Keratinocyte (primary cell): ENCODE measurements around the gene MAGEA4. TPM values are rescaled to one million over a fixed set of nuclear protein-coding genes. Genes with fewer than 3 reads are reported as not detected.

Experiments used
- DNase-seq: peaks from one replicate; pipeline ENCODE4 v3.0.0-alpha.2; 2011; ENCODE audit warnings: low read depth, missing footprints, low spot score
- FAIRE-seq: peaks from 2 replicates; lab custom pipeline; 2011; peaks lifted over from hg19 to GRCh38; lab: Jason Lieb, UNC
- H2AFZ ChIP-seq: 2 replicates; pipeline ENCODE4 v1.6.0; 2012; ENCODE audit warnings: low read length, control low read depth, inconsistent platforms; ENCODE audit not compliant: control insufficient read depth
- H3K27ac ChIP-seq: 2 replicates; pipeline ENCODE4 v1.5.1; 2011; ENCODE audit warnings: low read length; ENCODE audit not compliant: control insufficient read depth, insufficient read depth
- H3K27me3 ChIP-seq: 3 replicates; pipeline ENCODE4 v1.6.0; 2011; ENCODE audit warnings: low read length; ENCODE audit not compliant: control insufficient read depth, insufficient read depth; ENCODE audit errors: extremely low read depth
- H3K36me3 ChIP-seq, 2 experiments: 2 replicates in 1 of 2; 3 replicates in 1 of 2; pipeline ENCODE4 v1.5.1; 2011; ENCODE audit warnings: low read length in 2 of 2, mild to moderate bottlenecking in 1 of 2; ENCODE audit not compliant: control insufficient read depth in 2 of 2, insufficient read depth in 2 of 2; ENCODE audit errors: extremely low read depth in 1 of 2
- H3K4me1 ChIP-seq: 3 replicates; pipeline ENCODE4 v1.5.1; 2011; ENCODE audit warnings: low read length; ENCODE audit not compliant: control insufficient read depth, insufficient read depth; ENCODE audit errors: extremely low read depth
- H3K4me2 ChIP-seq: 3 replicates; pipeline ENCODE4 v1.6.0; 2011; ENCODE audit warnings: low read depth, low read length; ENCODE audit not compliant: control insufficient read depth, insufficient read depth; ENCODE audit errors: extremely low read depth
- H3K4me3 ChIP-seq, 3 experiments: fragments of 200-600 bp in 1 of 3; sonication (generic) in 1 of 3; 2 replicates in 2 of 3; 3 replicates in 1 of 3; pipeline ENCODE4 v1.5.1; 2011 to 2016; ENCODE audit warnings: low read length in 3 of 3, mild to moderate bottlenecking in 3 of 3, control low read depth in 2 of 3, inconsistent platforms in 1 of 3, low read depth in 1 of 3, mixed read lengths in 1 of 3, mixed run types in 1 of 3, moderate library complexity in 1 of 3; ENCODE audit not compliant: control insufficient read depth in 2 of 3, insufficient read depth in 2 of 3; ENCODE audit errors: extremely low read depth in 1 of 3
- H3K79me2 ChIP-seq: 2 replicates; pipeline ENCODE4 v1.6.0; 2012; ENCODE audit warnings: low read length; ENCODE audit not compliant: control insufficient read depth, insufficient read depth
- H3K9ac ChIP-seq: 3 replicates; pipeline ENCODE4 v1.6.0; 2011; ENCODE audit warnings: low read length; ENCODE audit not compliant: control insufficient read depth, insufficient read depth; ENCODE audit errors: extremely low read depth
- H3K9me1 ChIP-seq: 3 replicates; pipeline ENCODE4 v1.6.0; 2011; ENCODE audit warnings: low read length; ENCODE audit not compliant: control insufficient read depth, insufficient read depth; ENCODE audit errors: extremely low read depth
- H3K9me3 ChIP-seq: 2 replicates; pipeline ENCODE4 v1.5.1; 2012; ENCODE audit warnings: low read depth, low read length; ENCODE audit not compliant: control insufficient read depth
- H4K20me1 ChIP-seq: 3 replicates; pipeline ENCODE4 v1.6.0; 2011; ENCODE audit warnings: low read length; ENCODE audit not compliant: control insufficient read depth, insufficient read depth; ENCODE audit errors: extremely low read depth
- CTCF ChIP-seq, 3 experiments: IDR thresholded peaks in 1 of 3; conservative IDR thresholded peaks in 1 of 3; optimal IDR thresholded peaks in 1 of 3; 2 replicates in 2 of 3; 3 replicates in 1 of 3; pipeline versions ENCODE3 to v1.5.1; 2011; ENCODE audit warnings: low read length in 3 of 3, mild to moderate bottlenecking in 3 of 3, moderate library complexity in 2 of 3, control low read depth in 1 of 3, inconsistent platforms in 1 of 3; ENCODE audit not compliant: insufficient read depth in 2 of 3; ENCODE audit errors: extremely low read depth in 1 of 3
- EZH2 ChIP-seq: IDR thresholded peaks from one replicate; pipeline ENCODE4 v1.6.1; 2012; ENCODE audit warnings: inconsistent platforms, mild to moderate bottlenecking, low read length, moderate library complexity
- dilution Hi-C: fragments of 300-500 bp; cut with MboI; formaldehyde crosslinking; loops from one replicate; pipeline ENCODE4 v1.7.0; 2020; ENCODE audit warnings: low sequenced_read_pairs; ENCODE audit not compliant: extremely low pct_ligation_motif_present
- polyA plus RNA-seq, 5 experiments: library from polyadenylated mRNA; depleted of rRNA in 3 of 5; stranded (reverse) in 3 of 5; stranded (forward) in 1 of 5; unstranded in 1 of 5; fragments of >200 nt; gene quantifications; 1 replicate in 1 of 5; 2 replicates in 3 of 5; 3 replicates in 1 of 5; pipeline versions ENCODE4 v1.2.1 to v1.2.3, GENCODE V29; 2011 to 2012; ENCODE audit warnings: missing spikeins in 2 of 5, low read depth in 1 of 5, low replicate concordance in 1 of 5

Gene MAGEA4
- polyA plus RNA-seq, 1 donor (not counting 4 experiments of a cell fraction or from before 2014, with no cell fraction given) = not detected

DNA sequence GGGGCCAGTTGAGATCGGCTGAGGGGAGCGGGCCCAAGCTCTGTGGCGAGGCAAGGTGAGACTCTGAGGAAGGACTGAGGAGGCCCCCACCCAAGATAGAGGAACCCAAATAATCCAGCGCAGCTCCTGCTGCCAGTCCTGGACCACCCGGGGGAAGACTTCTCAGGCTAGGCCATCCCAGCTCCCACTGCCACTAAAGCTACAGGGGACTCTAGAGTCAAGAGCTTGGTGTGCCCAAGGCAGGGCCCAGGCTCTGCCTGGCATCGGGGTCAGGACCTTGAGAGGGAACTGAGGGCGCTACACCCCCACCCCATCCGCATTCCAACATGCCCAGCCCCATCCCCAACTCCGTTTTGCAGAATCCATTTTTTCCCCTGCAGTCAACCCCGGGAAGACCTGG, 8.6 kb downstream of the MAGEA4 start:
- no peak for FAIRE-seq
- Histone ChIP-seq H3K9me3 (no peaks in the 10 kb centered on the region), H3K27me3 (no peaks in the 10 kb centered on the region), H3K79me2 (no peaks in the 10 kb centered on the region), H3K4me1 (no peaks in the 10 kb centered on the region), H4K20me1 (no peaks in the 10 kb centered on the region), H3K9me1 (no peaks in the 10 kb centered on the region), H3K4me3 (no peak overlapping the region), H2AFZ (no peak overlapping the region), H3K4me2 (no peak overlapping the region), H3K36me3 (no peaks in the 10 kb centered on the region), H3K27ac (no peak overlapping the region), H3K9ac (no peak overlapping the region)
- DNase-seq = no peak
- no peak for TF ChIP-seq CTCF (optimal IDR thresholded peaks at IDR 0.05 in 1 of 3, IDR thresholded peaks at IDR 0.05 in 1 of 3, conservative IDR thresholded peaks at IDR 0.05 in 1 of 3; ENCODE audit: extremely low read depth in 1 of 3, insufficient read depth in 2 of 3, low read length in 3 of 3)
- dilution Hi-C loops = no loop called here

DNA sequence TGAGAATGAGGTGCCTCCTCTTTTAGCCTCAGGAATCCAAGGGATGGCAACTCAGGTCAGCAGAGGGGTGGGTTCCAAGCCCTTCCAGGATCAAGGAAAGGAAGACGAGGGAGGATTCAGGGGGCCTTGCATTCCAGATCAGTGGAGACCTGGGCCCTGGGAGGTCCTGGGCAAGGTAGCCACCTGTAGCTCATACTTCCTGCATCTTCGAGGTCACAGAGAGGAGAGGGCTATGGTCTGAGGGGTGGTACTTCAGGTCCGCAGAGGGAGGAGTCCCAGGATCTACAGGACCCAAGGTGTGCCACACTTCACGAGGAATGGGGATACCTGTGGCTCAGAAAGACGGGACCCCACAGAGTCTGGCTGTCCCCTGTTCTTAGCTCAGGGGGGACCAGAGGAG, 9.2 kb downstream of the MAGEA4 start:
- no peaks in the 10 kb centered on the region for H3K4me1 ChIP-seq
- FAIRE-seq = no peak
- H3K9me1 ChIP-seq = no peaks in the 10 kb centered on the region
- H3K9me3 ChIP-seq = no peaks in the 10 kb centered on the region
- dilution Hi-C loops = no loop called here
- no peak overlapping the region for H3K27ac ChIP-seq
- no peak for DNase-seq
- no peak overlapping the region for H3K9ac ChIP-seq
- no peak overlapping the region for H3K4me3 ChIP-seq
- no peaks in the 10 kb centered on the region for H3K27me3 ChIP-seq
- no peaks in the 10 kb centered on the region for H3K36me3 ChIP-seq
- no peak overlapping the region for H3K4me2 ChIP-seq
- TF ChIP-seq EZH2 = no peak
- no peak for TF ChIP-seq CTCF (optimal IDR thresholded peaks at IDR 0.05 in 1 of 3, IDR thresholded peaks at IDR 0.05 in 1 of 3, conservative IDR thresholded peaks at IDR 0.05 in 1 of 3; ENCODE audit: extremely low read depth in 1 of 3, insufficient read depth in 2 of 3, low read length in 3 of 3)
- H3K79me2 ChIP-seq = no peaks in the 10 kb centered on the region
- no peak overlapping the region for H2AFZ ChIP-seq
- H4K20me1 ChIP-seq = no peaks in the 10 kb centered on the region
